HG03025 (cell line): ENCODE data around the gene POLR2I.

ENCODE experiments used
- ATAC-seq: cut with Tn5 transposase; IDR thresholded peaks from one replicate; pipeline ENCODE4 v1.9.1; 2021; ENCODE audit warnings: mild to moderate bottlenecking, moderate library complexity; ENCODE audit not compliant: unreplicated experiment, low FRiP score

POLR2I gene

GRCh38 chr19:36114721-36115452 is at the start of gene POLR2I:
Gene POLR2I (minus strand): TSS chr19:36114875. CDS start chr19:36114856, 19 bp downstream.
- peak; percentile 62 for ATAC-seq

DNA sequence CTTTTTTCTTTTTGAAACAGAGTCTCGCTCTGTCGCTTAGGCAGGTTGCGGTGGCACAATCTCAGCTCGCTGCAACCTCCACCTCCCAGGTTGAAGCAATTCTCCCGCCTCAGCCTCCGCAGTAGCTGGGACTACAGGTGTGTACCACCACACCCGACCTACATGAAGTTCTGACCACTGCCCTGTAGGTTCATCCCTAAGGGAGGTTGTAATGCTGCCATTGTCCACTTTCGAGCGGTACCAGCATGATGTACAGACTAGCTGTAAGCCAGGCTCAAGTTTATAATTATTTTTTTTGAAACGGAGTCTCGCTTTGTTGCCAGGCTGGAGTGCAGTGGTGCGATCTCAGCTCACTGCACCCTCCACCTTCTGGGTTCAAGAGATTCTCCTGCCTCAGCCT is 49.1 kb upstream of the POLR2I start:
- ATAC-seq: no peak

GRCh38 chr19:36160821-36161596 is 46.3 kb upstream of the POLR2I start:
- no peak for ATAC-seq

GRCh38 chr19:36153126-36153525 is 38.5 kb upstream of the POLR2I start:
- ATAC-seq: no peak

DNA sequence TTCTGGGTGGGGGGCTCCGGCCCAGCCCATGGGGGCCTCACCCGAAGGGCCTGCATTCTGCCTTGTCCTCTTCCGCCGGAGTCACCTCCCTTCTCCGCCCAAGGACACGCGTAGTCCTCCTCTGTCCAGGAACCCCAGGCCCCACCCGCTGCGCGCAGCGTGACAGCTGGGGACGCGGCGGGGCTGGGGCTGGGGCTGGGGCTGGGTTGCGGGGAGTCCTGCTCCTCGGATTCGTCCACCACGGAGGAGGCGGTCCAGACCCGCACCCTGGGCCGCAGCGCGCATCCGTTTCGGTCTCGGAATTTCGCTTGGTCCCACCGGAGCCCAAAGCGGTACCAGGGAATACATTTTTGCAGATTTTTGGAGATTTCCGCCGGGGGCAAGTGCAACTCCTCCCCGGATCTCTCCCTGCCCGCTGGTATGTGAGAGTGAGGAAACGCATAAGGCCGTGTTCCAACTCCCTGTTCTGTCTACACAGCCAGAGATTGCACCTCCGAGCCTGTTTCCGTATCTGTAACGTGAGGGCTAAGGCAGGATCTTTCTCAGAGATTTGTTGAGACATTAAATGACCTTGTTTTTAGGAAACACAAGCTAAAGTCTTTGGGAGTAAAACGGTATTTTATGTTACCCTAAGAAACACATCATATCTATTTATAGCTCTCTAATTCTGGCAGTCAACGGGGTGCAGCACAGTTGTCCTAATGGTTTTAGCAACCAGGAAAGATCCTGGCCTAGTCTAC is 37.8 kb upstream of the POLR2I start, which contains the start of gene COX7A1:
Gene COX7A1 (minus strand): TSS at position 96 of the 740 bp plus-strand sequence. CDS start 40 bp downstream, at position 56.
- no peak for ATAC-seq

DNA sequence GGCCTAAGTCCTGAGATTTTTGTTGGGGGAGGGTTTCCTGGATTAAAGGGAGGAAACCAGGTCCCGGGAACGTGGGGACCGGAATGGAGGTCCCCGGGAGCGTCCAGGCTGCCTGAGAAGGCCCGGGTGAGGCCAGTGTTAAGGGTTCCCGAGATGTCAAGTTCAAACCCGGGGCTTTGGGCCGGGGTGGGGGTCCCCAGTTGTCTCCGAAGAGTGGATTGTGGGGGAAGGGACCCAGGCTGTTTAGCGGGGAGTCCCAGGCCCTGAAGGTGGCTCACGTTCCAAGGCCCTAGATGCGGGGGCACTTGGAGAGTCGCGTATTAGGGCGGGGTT is 37.3 kb upstream of the POLR2I start:
- no peak for ATAC-seq

DNA sequence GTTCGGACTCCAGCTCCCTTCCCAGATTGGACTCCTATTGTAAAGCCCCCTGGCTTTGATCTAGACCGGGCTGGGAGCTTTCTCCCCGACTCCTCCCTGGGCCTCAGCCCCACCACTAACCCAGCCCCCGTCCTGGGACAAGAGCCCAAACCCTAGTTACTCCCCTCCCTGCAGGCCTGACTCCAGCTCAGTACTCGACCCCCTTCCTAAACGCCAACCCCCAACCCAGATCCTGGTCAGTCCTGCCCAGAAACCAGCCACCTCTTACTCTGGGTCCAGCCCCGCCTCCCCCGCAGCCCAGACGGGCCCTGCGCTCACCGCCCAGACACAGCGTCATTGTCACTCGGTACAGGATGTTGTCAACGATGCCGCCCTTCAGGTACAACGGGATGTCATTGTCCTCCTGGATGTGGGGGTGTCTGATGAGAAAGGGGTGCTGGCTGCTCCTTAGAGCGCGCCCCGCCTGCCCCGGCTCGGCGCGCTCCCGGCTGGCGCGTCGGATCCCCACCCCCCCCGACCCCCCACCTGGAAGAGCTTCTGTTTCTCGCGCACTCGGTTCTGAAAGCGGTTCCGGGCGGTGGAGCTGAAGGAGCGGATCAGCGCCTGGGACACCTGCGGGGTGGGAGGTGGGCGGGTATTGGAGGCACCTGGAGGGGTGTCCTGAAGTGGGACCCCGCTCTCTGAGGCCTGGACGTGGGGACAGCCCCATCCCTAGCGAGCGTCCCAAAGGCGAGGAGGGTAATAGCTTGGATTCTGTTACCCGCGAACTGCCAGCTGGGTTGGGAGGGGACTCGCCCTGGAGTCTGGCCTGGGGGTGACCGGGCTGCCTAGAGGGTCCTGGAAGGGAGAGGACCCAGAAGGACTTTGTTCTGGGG is 36.7 kb upstream of the POLR2I start:
- no peak for ATAC-seq

DNA sequence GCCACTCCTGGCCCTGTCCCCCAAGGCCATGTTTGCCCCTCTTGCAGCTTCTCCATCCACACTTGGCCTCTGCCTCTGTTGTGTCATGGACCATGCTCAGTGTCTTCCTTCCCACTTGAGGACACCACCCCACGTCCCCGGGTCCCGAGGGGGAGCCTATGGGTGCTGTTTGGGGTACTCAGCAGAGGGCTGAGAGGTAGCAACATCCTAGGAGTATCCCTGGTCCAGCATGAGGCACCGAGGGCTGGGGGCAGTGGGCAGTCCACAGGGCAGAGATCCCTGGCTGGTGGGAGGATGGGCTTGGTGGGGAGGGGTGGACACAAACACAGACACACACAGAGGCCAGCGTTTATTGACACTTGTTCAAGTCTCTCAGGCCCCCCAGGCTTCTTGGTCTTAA is 35.9 kb upstream of the POLR2I start:
- ATAC-seq: no peak

DNA sequence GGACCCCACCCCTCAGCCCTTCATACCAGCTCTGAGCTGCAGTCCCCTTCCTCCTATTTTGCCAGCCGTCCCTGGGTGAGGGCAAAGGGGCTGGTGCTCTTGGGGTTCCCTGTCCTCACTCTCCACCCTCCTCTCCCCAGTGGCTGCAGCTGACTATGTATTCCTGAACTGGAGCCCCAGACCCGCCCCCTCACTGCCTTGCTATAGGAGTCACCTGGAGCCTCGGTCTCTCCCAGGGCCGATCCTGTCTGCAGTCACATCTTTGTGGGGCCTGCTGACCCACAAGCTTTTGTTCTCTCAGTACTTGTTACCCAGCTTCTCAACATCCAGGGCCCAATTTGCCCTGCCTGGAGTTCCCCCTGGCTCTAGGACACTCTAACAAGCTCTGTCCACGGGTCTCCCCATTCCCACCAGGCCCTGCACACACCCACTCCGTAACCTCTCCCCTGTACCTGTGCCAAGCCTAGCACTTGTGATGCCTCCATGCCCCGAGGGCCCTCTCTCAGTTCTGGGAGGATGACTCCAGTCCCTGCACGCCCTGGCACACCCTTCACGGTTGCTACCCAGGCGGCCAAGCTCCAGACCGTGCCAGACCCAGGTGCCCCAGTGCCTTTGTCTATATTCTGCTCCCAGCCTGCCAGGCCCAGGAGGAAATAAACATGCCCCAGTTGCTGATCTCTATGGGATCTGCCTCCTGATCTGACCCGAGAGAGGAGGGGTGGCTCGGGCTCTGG is 35.2 kb upstream of the POLR2I start:
- no peak for ATAC-seq

GRCh38 chr19:36144624-36145023 is 29.9 kb upstream of the POLR2I start:
- no peak for ATAC-seq

- no peak for ATAC-seq
Measured at GRCh38 chr19:36142496-36142895, 27.8 kb upstream of the POLR2I start.

- ATAC-seq: no peak
Measured at GRCh38 chr19:36142046-36142445, 27.4 kb upstream of the POLR2I start.

DNA sequence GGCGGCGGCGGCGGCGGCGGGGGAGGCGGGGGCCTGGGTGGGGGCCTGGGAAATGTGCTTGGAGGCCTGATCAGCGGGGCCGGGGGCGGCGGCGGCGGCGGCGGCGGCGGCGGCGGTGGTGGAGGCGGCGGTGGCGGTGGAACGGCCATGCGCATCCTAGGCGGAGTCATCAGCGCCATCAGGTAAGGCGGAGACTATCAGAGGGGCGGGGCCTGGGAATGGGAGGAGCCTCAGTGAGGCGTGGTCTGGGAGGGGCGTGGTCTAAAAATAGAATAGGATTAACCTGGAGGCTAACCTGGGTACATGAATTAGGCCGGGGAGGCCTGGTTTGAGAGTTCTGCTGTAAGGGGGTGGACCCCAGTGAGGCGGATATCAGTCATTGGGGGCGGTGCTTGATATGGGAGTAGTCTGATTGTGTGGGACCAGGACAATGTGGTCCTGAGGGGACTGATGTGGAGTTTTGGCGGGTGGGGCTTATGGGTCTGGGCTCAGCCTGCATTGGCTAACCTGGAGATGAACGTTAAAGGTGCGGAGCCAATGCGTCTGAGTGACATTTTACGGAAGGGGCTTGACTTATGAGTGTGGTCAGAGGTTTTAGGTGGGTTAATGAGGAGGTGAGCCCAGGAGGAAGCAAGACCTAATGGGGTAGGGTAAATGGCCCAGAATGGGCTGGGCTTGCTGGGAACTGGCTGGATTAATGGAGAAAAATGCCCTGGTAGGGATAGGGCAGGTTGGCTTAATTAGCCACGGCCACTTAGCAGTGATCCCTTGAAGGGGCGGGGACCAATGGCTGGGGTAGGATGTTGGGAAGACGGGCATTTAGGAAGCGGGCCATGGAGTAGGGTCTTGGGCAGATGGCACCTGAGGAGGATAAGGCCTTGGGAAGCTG is 26.6 kb upstream of the POLR2I start:
- ATAC-seq: no peak

DNA sequence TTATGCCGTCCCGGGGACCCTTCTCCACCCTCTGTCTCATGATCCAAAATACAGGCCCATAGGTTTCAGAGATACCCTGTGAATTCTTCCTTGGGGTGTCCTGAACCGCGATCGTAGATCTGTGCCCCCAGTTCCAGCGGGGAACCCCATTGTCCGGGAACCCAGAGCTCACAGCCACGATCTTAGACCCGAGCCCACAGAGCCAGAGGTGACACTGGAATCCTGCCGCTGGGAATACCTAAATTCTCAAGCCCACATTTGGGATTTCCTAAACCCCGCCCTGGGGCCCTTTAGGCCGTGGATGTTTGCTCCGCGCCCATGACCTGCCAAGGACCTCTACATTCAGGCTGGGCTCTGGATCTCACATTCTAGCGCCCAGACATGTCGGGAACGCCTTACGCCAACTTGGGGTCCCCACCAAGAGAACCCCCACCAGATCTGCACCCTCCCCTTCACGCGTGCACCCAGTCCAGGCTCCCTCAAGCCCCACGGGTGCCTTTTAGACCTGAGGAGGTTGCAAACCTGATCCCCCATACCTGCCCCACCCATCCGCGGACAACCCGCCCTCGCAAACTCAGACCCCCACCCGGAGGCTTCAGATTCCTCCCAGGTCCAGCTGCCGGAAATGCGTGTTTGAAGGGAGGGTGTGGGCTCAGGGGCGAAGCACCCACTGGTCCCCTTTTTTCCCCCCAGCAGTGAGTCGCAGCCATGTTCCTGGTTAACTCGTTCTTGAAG is 25.8 kb upstream of the POLR2I start:
- no peak for ATAC-seq

DNA sequence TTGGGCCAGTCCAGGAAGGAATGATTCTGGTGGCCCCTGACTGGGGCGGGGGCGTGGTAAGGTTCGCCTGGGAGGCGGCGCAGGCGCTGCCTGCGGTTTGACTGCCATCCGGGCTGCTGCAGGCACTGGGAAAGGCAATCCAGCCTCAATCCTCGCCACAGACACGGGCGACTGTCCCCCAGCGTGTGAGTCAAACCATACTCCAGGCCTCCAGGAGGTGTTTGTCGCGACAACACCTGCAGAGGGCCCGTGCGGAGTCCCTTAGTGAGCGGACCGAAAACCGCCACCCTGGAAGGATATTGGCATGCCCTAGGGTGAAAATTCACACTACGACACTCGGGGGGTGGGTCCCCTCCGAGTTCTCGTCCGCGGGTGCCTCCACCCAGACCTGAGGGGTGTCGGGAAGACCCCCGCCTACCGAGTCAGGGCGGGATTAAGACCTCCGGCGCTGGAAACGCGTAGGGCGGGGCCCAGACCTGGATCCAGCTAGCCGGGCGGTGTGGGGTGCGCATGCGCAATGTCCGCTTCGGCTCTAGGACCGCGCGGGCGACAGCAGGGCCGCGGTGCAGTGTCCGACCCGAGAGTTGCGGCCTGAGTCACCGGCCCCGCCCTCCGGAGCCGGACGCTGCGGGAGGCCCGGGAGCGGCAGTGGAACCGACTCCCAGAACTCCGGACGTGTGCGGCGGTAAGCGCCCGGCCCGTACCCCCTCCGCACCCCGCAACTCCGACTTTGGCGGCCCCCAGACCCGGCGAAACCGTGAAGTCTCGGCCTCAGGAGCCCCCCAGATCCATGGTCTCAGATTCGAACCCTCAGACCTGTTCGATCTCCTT is 25.0 kb upstream of the POLR2I start, which contains the start of gene CAPNS1:
Gene CAPNS1 (plus strand): TSS at position 594 of the 831 bp plus-strand sequence. CDS start 946 bp downstream, outside the sequence.
- peak; percentile 76 for ATAC-seq

- ATAC-seq: no peak
Measured at GRCh38 chr19:36139120-36139472, 24.4 kb upstream of the POLR2I start.
